ENCODE results near the gene SLC50A1. TPM values are rescaled to one million over a fixed set of nuclear protein-coding genes. Genes with fewer than 3 reads are reported as not detected.
"Not testable (repeated sequence)": the region's sequence is repeated elsewhere in the genome, so short reads cannot be mapped to it uniquely, and the experiment has no call there.

The SLC50A1 gene
- total and polyA plus RNA-seq, 2 experiments from 2014 or later = 88.6 to 111 TPM

GRCh38 chr1:155145491-155145890, 9.8 kb downstream of the SLC50A1 start:
- H3K4me1 ChIP-seq (ENCODE audit: insufficient read depth) = no peaks in the 10 kb centered on the region
- no peak overlapping the region for H3K4me3 ChIP-seq
- WGBS (ENCODE audit: low lambda C conversion rate, missing lambda C conversion rate) = 79% methylated on average over 3 of the region's 3 CpGs
- H4K20me1 ChIP-seq (ENCODE audit: insufficient read depth, poor library complexity, severe bottlenecking) = no peaks in the 10 kb centered on the region
- DNase-seq (ENCODE audit: low spot score) = no peak
- H3K36me3 ChIP-seq (replicated peaks; ENCODE audit: insufficient read depth, low read depth) = no peaks in the 10 kb centered on the region
- H2AFZ ChIP-seq = no peak overlapping the region
- TF ChIP-seq CTCF (IDR thresholded peaks at IDR 0.05; ENCODE audit: poor library complexity) (no peak), EZH2phosphoT487 (IDR thresholded peaks at IDR 0.05; ENCODE audit: low read depth, severe bottlenecking, unreplicated experiment) (no peak), EZH2 (IDR thresholded peaks at IDR 0.05; ENCODE audit: borderline replicate concordance) (no peak)
- no peaks in the 10 kb centered on the region for H3K79me2 ChIP-seq
- H3K9me2 ChIP-seq (replicated peaks; ENCODE audit: insufficient read depth) = no peaks in the 10 kb centered on the region
- no peaks in the 10 kb centered on the region for H3K9me3 ChIP-seq (ENCODE audit: low read depth)
- H3K27ac ChIP-seq = no peak overlapping the region
- no peak overlapping the region for H3K4me2 ChIP-seq
- no peaks in the 10 kb centered on the region for H3K27me3 ChIP-seq

DNA sequence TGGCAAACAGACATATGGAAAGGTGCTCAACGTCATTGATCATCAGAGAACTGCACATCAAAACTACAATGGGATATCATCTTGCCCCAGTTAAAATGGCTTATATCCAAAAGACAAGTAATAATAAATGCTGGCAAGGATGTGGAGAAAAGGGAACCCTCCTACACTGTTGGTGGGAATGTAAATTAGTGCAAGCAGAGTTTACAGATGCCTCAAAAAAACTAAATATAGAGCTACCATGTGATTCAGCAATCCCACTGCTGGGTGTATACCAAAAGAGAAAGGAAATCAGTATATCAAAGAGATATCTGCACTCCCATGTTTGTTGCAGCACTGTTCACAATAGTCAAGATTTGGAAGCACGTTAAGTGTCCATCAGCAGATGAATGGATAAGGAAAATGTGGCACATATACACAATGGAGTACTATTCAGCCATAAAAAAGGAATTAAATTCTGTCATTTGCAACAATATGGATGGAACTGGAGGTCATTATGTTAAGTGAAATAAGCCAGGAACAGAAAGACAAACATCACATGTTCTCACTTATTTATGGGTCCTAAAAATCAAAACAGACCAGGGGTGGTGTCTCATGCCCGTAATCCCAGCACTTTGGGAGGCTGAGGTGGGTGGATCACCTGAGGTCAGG, 20.5 kb downstream of the SLC50A1 start:
- H3K36me3 ChIP-seq (replicated peaks; ENCODE audit: insufficient read depth, low read depth); H3K79me2 ChIP-seq; H3K4me3 ChIP-seq; H3K27ac ChIP-seq; H3K27me3 ChIP-seq; H4K20me1 ChIP-seq (ENCODE audit: insufficient read depth, poor library complexity, severe bottlenecking); DNase-seq (ENCODE audit: low spot score); H3K9me2 ChIP-seq (replicated peaks; ENCODE audit: insufficient read depth); H3K4me1 ChIP-seq (ENCODE audit: insufficient read depth); H3K4me2 ChIP-seq; H2AFZ ChIP-seq; H3K9me3 ChIP-seq (ENCODE audit: low read depth): not testable (repeated sequence)
- 61% methylated on average over 3 of the region's 3 CpGs for WGBS (ENCODE audit: low lambda C conversion rate, missing lambda C conversion rate)

- Histone ChIP-seq H3K36me3 (replicated peaks; ENCODE audit: insufficient read depth, low read depth) (no peaks in the 10 kb centered on the region), H3K27me3 (no peaks in the 10 kb centered on the region), H3K9me3 (ENCODE audit: low read depth) (no peaks in the 10 kb centered on the region), H3K4me1 (ENCODE audit: insufficient read depth) (no peaks in the 10 kb centered on the region), H2AFZ (no peak overlapping the region), H3K79me2 (no peaks in the 10 kb centered on the region), H4K20me1 (ENCODE audit: insufficient read depth, poor library complexity, severe bottlenecking) (no peaks in the 10 kb centered on the region), H3K4me2 (no peak overlapping the region), H3K27ac (no peak overlapping the region), H3K4me3 (no peak overlapping the region), H3K9me2 (replicated peaks; ENCODE audit: insufficient read depth) (no peaks in the 10 kb centered on the region)
- 64% methylated on average over 1 of the region's 1 CpG for WGBS (ENCODE audit: low lambda C conversion rate, missing lambda C conversion rate)
- no peak for DNase-seq (ENCODE audit: low spot score)
- TF ChIP-seq EZH2phosphoT487 (IDR thresholded peaks at IDR 0.05; ENCODE audit: low read depth, severe bottlenecking, unreplicated experiment) = no peak
- TF ChIP-seq EZH2 (IDR thresholded peaks at IDR 0.05; ENCODE audit: borderline replicate concordance) = no peak
- no peak for TF ChIP-seq CTCF (IDR thresholded peaks at IDR 0.05; ENCODE audit: poor library complexity)
Measured at GRCh38 chr1:155158991-155159390, 23.3 kb downstream of the SLC50A1 start.

GRCh38 chr1:155160128-155160527, 24.5 kb downstream of the SLC50A1 start:
- no peaks in the 10 kb centered on the region for H3K79me2 ChIP-seq
- TF ChIP-seq EZH2 (IDR thresholded peaks at IDR 0.05; ENCODE audit: borderline replicate concordance) = no peak
- no peak for TF ChIP-seq CTCF (IDR thresholded peaks at IDR 0.05; ENCODE audit: poor library complexity)
- TF ChIP-seq EZH2phosphoT487 (IDR thresholded peaks at IDR 0.05; ENCODE audit: low read depth, severe bottlenecking, unreplicated experiment) = no peak
- no peak for DNase-seq (ENCODE audit: low spot score)
- no peak overlapping the region for H3K4me2 ChIP-seq
- no peak overlapping the region for H3K27ac ChIP-seq
- no peaks in the 10 kb centered on the region for H3K9me2 ChIP-seq (replicated peaks; ENCODE audit: insufficient read depth)
- H3K9me3 ChIP-seq (ENCODE audit: low read depth) = no peaks in the 10 kb centered on the region
- no peaks in the 10 kb centered on the region for H3K4me1 ChIP-seq (ENCODE audit: insufficient read depth)
- H3K36me3 ChIP-seq (replicated peaks; ENCODE audit: insufficient read depth, low read depth) = no peaks in the 10 kb centered on the region
- no peaks in the 10 kb centered on the region for H4K20me1 ChIP-seq (ENCODE audit: insufficient read depth, poor library complexity, severe bottlenecking)
- H3K4me3 ChIP-seq = no peak overlapping the region
- H2AFZ ChIP-seq = no peak overlapping the region
- no peaks in the 10 kb centered on the region for H3K27me3 ChIP-seq
- WGBS (ENCODE audit: low lambda C conversion rate, missing lambda C conversion rate) = 87% methylated on average over 8 of the region's 8 CpGs

GRCh38 chr1:155162631-155163030, 27.0 kb downstream of the SLC50A1 start:
- H2AFZ ChIP-seq; DNase-seq (ENCODE audit: low spot score); H3K9me2 ChIP-seq (replicated peaks; ENCODE audit: insufficient read depth); H3K27me3 ChIP-seq; H4K20me1 ChIP-seq (ENCODE audit: insufficient read depth, poor library complexity, severe bottlenecking); H3K36me3 ChIP-seq (replicated peaks; ENCODE audit: insufficient read depth, low read depth); H3K27ac ChIP-seq; H3K4me1 ChIP-seq (ENCODE audit: insufficient read depth); H3K9me3 ChIP-seq (ENCODE audit: low read depth); H3K4me2 ChIP-seq; H3K79me2 ChIP-seq; H3K4me3 ChIP-seq: not testable (repeated sequence)
- WGBS (ENCODE audit: low lambda C conversion rate, missing lambda C conversion rate) = 97% methylated on average over 6 of the region's 6 CpGs

- H3K4me3 ChIP-seq; H3K9me3 ChIP-seq (ENCODE audit: low read depth); H4K20me1 ChIP-seq (ENCODE audit: insufficient read depth, poor library complexity, severe bottlenecking); H3K4me1 ChIP-seq (ENCODE audit: insufficient read depth); H3K79me2 ChIP-seq; H3K4me2 ChIP-seq; H3K27me3 ChIP-seq; H2AFZ ChIP-seq; H3K9me2 ChIP-seq (replicated peaks; ENCODE audit: insufficient read depth); H3K27ac ChIP-seq; H3K36me3 ChIP-seq (replicated peaks; ENCODE audit: insufficient read depth, low read depth); DNase-seq (ENCODE audit: low spot score): not testable (repeated sequence)
- WGBS (ENCODE audit: low lambda C conversion rate, missing lambda C conversion rate) = 95% methylated on average over 4 of the region's 4 CpGs
Measured at GRCh38 chr1:155163785-155164184, 28.1 kb downstream of the SLC50A1 start.
